Measurements from ENCODE around the gene KIF19. TPM values are rescaled to one million over a fixed set of nuclear protein-coding genes. Genes with fewer than 3 reads are reported as not detected.
"Not testable (repeated sequence)": the region's sequence is repeated elsewhere in the genome, so short reads cannot be mapped to it uniquely, and the experiment has no call there.

The KIF19 gene
- total RNA-seq, result 6.4 and 16.3 TPM in 2 replicates

- DNase-seq, result peak; percentile 54
Measured at GRCh38 chr17:74325743-74326379, at the start of gene KIF19. Gene KIF19, plus strand, starts transcription at chr17:74326226. Its CDS starts 124 bp downstream, at chr17:74326350.

- DNase-seq, result no peak
Measured at GRCh38 chr17:74276541-74277009, 49.5 kb upstream of the KIF19 start.

GRCh38 chr17:74277935-74278334 is 48.1 kb upstream of the KIF19 start:
- no peak for DNase-seq

- not testable (repeated sequence) for DNase-seq
Measured at GRCh38 chr17:74279617-74280016, 46.4 kb upstream of the KIF19 start.

- no peak for DNase-seq
Measured at GRCh38 chr17:74280093-74280513, 45.9 kb upstream of the KIF19 start.

- DNase-seq, result no peak
Measured at GRCh38 chr17:74281799-74282198, 44.2 kb upstream of the KIF19 start.

- not testable (repeated sequence) for DNase-seq
Measured at GRCh38 chr17:74282274-74282586, 43.8 kb upstream of the KIF19 start.

GRCh38 chr17:74282587-74283370 is 43.2 kb upstream of the KIF19 start:
- no peak for DNase-seq

GRCh38 chr17:74283371-74283673 is 42.7 kb upstream of the KIF19 start:
- DNase-seq, result no peak

GRCh38 chr17:74287031-74287602 is 38.9 kb upstream of the KIF19 start:
- DNase-seq, result no peak

GRCh38 chr17:74288785-74289184 is 37.2 kb upstream of the KIF19 start:
- DNase-seq, result no peak

- no peak for DNase-seq
Measured at GRCh38 chr17:74289688-74290087, 36.3 kb upstream of the KIF19 start.

GRCh38 chr17:74290340-74290739 is 35.7 kb upstream of the KIF19 start:
- DNase-seq, result no peak

- no peak for DNase-seq
Measured at GRCh38 chr17:74292495-74292894, 33.5 kb upstream of the KIF19 start.

GRCh38 chr17:74295625-74296547 is 30.1 kb upstream of the KIF19 start:
- DNase-seq, result no peak

- peak; percentile 43 for DNase-seq
Measured at GRCh38 chr17:74296548-74296936, 29.5 kb upstream of the KIF19 start.

- DNase-seq, result no peak
Measured at GRCh38 chr17:74297941-74298340, 28.1 kb upstream of the KIF19 start.

GRCh38 chr17:74298778-74299177 is 27.2 kb upstream of the KIF19 start:
- no peak for DNase-seq

- DNase-seq, result no peak
Measured at GRCh38 chr17:74299226-74300009, 26.6 kb upstream of the KIF19 start.

- DNase-seq, result no peak
Measured at GRCh38 chr17:74303305-74303704, 22.7 kb upstream of the KIF19 start.

- no peak for DNase-seq
Measured at GRCh38 chr17:74304184-74304583, 21.8 kb upstream of the KIF19 start.

Measured in dermis blood vessel endothelial cell (primary cell).